T1000 (cell line): ENCODE measurements around the gene PCCA.

Experiments used
- DNase-seq: peaks from one replicate; lab custom pipeline; 2025; ENCODE audit warnings: mixed read lengths; lab: John Stamatoyannopoulos, UW

PCCA gene

GRCh38 chr13:100464006-100464405 is 375.1 kb downstream of the PCCA start:
- no peak for DNase-seq

DNA sequence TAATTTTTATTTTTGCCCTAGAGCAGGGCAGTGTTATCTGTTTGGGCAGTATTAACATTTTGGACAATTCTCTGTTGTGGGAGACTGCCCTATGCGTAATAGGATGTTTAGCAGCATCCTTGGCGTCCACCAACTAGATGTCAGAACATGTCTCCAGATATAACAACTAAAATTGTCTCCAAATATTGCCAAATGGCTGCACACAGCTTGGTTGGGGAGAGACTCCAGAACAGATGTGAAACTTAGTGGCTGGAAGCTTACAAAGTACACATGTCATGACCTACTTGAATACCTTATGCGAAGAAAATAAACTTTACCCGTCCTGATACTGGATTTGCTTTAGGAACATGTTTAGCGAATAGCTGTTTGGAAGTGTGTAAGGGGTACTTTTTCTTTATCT is 376.7 kb downstream of the PCCA start:
- no peak for DNase-seq

DNA sequence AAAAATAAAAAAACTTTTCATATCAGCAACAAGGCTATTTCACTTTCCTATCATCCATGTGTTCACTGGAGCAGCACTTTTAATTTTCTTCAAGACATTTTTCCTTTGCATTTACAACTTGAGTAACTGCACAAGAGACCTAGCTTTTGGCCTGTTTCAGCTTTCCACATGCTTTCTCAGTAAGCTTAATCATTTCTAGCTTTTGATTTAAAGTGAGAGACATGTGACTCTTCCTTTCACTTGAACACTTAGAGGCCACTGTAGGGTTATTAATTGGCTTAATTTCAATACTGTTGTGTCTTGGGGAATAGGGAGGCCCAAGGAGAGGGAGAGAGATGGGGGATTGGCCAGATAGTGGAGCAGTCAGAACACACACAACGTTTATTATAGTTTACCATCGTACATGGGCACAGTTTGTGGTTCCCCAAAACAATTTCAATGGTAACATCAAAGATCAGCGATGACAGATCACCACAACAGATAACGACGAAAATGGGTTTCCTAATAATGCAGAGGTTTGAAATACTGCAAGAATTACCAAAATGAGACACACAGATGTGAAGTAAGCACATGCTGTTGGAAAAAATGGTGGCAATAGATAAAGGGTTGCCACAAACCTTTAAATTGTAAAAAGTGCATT is 382.1 kb downstream of the PCCA start:
- no peak for DNase-seq

GRCh38 chr13:100473087-100473486 is 384.2 kb downstream of the PCCA start:
- DNase-seq = no peak

- DNase-seq = no peak
Observed at GRCh38 chr13:100473501-100474044, 384.7 kb downstream of the PCCA start.

DNA sequence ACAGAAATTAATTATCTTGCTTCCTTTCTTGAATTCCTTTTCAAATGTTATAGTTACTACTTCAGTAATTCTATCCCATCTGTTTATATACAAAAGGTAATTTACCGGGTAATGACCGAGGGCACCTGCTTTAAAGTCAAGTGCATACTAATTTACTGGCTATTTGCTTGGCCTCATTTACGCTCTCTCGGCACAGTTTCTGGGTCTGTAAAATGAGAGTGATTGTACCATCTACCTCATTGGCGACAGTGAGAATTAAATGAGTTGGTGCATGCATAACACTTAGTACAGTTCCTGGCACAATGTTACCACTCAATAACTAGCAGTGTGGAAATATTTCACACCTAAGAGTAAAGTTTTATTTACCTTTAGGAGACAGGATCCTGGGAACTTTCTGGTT is 388.1 kb downstream of the PCCA start:
- no peak for DNase-seq

- no peak for DNase-seq
Observed at GRCh38 chr13:100478107-100478809, 389.4 kb downstream of the PCCA start.

DNA sequence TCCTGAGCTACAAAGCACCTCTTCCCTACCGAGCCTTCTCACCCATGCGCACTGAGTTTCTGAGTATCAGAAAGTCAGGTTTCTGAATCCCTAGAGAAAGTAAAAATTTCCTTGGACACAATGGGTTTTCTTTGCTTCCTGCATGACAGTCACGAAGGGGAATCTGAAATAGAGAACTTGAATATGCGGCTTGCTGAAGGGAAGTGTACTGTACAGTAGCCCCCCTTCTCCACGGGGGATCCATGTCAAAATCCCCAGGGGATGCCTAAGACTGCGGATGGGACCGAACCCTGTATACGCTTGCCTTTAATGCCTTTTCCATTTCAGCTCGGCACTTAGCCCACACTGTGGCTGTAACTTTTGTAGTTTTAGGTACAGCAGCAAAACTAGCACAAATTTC is 391.8 kb downstream of the PCCA start:
- no peak for DNase-seq

DNA sequence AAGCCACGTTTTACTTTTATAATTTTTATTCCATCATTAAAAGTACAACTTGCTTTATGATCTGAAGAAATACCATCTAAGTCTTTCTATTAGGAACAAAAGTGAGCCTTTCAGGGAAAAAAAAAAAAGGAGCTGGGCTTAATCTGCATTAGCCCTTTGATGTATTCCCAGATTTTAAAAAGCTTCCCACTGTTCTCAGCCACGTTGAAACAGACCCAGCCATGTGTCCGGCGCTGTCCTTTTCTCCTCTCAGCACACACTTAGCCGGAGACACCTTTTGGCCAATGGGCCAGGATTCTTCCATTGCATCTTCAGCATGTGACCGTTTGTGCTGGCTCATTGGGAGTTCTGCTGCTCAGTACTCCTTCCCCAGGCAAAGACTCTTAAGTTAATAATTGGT is 394.2 kb downstream of the PCCA start:
- DNase-seq = no peak

GRCh38 chr13:100483841-100484381 is 395.0 kb downstream of the PCCA start:
- no peak for DNase-seq

GRCh38 chr13:100484702-100485101 is 395.8 kb downstream of the PCCA start:
- no peak for DNase-seq

- no peak for DNase-seq
Observed at GRCh38 chr13:100485265-100485664, 396.4 kb downstream of the PCCA start.

GRCh38 chr13:100490692-100491091 is 401.8 kb downstream of the PCCA start:
- DNase-seq = no peak

GRCh38 chr13:100491164-100491842 is 402.4 kb downstream of the PCCA start:
- no peak for DNase-seq

GRCh38 chr13:100493418-100493817 is 404.5 kb downstream of the PCCA start:
- no peak for DNase-seq

GRCh38 chr13:100495455-100495854 is 406.6 kb downstream of the PCCA start:
- DNase-seq = no peak

GRCh38 chr13:100497389-100497788 is 408.5 kb downstream of the PCCA start:
- DNase-seq = no peak

DNA sequence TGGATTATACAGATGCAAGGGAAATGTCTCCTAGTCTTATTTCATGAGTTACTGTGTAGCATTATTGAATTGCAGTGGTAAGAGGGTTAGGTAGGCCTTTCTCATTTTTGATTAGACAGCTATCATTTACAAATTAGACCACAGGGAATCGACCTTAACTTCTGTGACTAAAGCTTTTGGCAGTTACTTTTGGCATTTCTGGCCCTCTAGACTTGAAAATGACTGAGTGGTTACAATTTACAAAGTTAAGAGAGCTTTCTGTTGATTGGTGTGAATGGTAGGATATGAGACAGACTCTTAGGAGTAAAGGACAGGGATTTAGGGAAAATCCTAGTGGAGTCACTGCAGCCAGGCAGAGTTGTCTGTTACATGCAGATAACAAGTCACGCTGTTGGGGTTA is 413.6 kb downstream of the PCCA start:
- no peak for DNase-seq

GRCh38 chr13:100503622-100504021 is 414.7 kb downstream of the PCCA start:
- no peak for DNase-seq

GRCh38 chr13:100506154-100506553 is 417.3 kb downstream of the PCCA start:
- DNase-seq = no peak

GRCh38 chr13:100506600-100507422 is 417.9 kb downstream of the PCCA start:
- no peak for DNase-seq

DNA sequence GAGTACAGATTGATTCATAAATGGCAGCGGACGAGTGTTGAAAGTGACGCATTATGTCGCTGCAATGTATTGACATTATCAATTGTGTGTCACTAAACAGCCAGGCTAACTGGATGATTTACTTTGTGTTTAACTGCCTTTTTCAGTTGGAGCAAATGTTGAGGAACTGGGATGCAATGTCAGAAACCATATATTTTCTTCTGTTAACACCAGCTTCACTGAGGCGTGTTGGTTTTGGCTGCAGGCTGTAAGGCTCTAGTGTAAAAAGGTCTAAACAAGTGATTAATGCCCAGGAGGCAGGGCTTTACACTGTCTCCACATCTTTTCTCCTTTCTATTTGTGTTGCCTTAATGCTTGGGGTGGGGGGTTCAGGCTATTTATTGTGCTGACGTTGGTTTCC is 419.6 kb downstream of the PCCA start:
- no peak for DNase-seq
